Measurements from ENCODE around the gene NLGN1.

Gene NLGN1

DNA sequence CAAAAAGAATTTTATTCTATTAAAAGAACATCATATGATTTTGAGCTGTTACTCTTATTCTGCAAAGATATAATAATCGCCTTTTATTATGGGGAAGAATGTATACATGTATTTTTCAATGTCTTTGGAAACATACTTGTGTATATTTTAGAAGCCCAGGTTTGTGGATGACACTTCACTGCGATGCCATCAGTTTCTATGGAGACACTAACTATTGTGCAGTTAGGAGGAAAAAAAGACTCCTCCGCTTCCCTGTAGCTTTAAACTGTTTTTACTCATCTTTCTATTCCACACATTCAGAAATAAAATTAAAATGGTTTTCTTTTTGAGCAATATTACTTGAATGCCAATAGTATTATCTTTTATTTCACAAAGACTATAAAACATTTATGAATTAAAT, 305.0 kb downstream of the NLGN1 start:
- FAIRE-seq (no peak), DNase-seq (ENCODE audit: insufficient read length, low spot score) (no peak)

GRCh38 chr3:173703771-173704170, 306.2 kb downstream of the NLGN1 start:
- no peak for FAIRE-seq
- no peak for DNase-seq (ENCODE audit: insufficient read length, low spot score)

- FAIRE-seq (no peak), DNase-seq (ENCODE audit: insufficient read length, low spot score) (no peak)
Observed at GRCh38 chr3:173706630-173707029, 309.1 kb downstream of the NLGN1 start.

GRCh38 chr3:173708191-173708590, 310.6 kb downstream of the NLGN1 start:
- FAIRE-seq: no peak
- no peak for DNase-seq (ENCODE audit: insufficient read length, low spot score)

GRCh38 chr3:173709026-173709425, 311.5 kb downstream of the NLGN1 start:
- no peak for DNase-seq (ENCODE audit: insufficient read length, low spot score)
- no peak for FAIRE-seq

- FAIRE-seq: no peak
Observed at GRCh38 chr3:173711619-173712018, 314.1 kb downstream of the NLGN1 start.

GRCh38 chr3:173719585-173719984, 322.0 kb downstream of the NLGN1 start:
- DNase-seq (ENCODE audit: insufficient read length, low spot score): no peak
- no peak for FAIRE-seq

More at GRCh38 chr3:173711619-173712018, 314.1 kb downstream of the NLGN1 start:
- DNase-seq (ENCODE audit: insufficient read length, low spot score): no peak

DNA sequence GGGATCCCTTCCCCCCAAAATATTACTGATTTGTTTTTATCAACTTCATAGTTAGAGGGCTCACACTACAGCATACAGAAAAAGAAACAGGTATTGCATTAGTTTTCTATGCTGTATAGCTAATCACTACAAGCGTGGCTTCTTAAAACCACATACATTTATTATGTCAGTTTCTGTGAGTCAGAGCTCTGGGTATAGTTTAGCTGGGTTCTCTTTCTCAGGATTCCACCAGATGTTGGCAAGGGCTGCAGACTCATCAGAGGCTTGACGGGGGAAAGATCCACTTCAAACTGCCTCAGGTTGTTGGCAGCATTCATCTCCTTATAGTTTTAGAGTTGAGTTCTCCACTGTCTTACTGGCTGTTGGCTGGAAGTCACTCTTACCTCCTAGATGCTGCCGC, 328.0 kb downstream of the NLGN1 start:
- FAIRE-seq (no peak), DNase-seq (ENCODE audit: insufficient read length, low spot score) (no peak)

DNA sequence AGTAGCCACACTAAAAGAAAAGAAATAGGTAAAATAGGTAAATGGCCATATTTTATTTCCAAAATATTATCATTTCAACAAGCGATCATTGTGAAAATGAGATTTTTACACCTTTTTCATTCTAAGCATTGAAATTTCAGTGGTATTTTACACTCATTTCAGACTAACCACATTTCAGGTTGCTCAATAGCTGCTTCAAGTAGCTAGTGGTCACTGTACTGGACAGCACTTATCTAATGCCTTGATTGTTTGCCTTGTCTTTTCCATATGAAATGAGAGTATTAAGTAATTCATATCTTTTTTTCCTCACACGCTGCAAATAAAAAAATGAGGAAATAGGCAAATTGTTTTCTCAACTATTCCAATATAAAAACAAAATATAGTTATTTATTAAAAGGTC, 332.8 kb downstream of the NLGN1 start:
- FAIRE-seq: no peak

DNA sequence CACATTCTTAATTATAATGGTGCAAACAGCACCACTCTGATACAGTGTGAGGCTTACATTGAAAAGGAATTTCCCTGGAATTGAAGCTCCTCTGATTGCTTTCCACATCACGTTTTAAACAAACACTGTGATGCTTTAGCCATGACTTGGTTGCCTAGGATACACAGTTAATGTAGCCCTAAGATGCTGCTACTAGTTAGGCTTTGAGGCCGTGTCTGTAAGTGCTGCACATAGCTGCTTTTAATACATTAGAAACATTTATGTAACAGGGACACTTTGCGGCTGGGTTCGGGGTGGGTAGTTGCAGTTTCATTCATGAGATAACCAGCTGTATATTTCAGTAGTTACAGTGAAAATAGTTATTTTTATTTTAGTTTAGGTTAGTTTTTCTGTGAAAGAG, 334.7 kb downstream of the NLGN1 start:
- no peak for FAIRE-seq
- DNase-seq (ENCODE audit: insufficient read length, low spot score): no peak

More for the DNA sequence above, 332.8 kb downstream of the NLGN1 start:
- no peak for DNase-seq (ENCODE audit: insufficient read length, low spot score)

GRCh38 chr3:173733029-173733652, 335.6 kb downstream of the NLGN1 start:
- FAIRE-seq: no peak

GRCh38 chr3:173734473-173734872, 336.9 kb downstream of the NLGN1 start:
- no peak for FAIRE-seq
- no peak for DNase-seq (ENCODE audit: insufficient read length, low spot score)

More at GRCh38 chr3:173733029-173733652, 335.6 kb downstream of the NLGN1 start:
- no peak for DNase-seq (ENCODE audit: insufficient read length, low spot score)

DNA sequence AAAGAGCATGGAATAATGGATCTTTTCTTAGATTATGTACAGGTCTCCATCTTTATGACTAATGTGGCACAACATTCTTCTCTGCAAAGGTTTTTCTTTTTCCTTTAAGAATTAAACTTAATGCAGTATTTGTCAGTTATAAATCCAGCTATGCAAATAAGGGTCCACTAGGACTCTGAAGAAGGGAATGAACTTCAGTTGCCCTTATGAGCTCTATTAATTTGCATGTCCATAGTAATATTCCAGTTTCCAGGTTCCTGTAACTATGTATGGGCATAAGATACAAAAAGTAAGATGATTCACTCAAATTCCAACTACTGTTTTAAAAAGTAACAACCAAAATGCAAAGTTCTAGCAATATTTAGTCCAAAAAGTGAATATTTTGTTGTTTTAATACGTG, 337.4 kb downstream of the NLGN1 start:
- no peak for FAIRE-seq

DNA sequence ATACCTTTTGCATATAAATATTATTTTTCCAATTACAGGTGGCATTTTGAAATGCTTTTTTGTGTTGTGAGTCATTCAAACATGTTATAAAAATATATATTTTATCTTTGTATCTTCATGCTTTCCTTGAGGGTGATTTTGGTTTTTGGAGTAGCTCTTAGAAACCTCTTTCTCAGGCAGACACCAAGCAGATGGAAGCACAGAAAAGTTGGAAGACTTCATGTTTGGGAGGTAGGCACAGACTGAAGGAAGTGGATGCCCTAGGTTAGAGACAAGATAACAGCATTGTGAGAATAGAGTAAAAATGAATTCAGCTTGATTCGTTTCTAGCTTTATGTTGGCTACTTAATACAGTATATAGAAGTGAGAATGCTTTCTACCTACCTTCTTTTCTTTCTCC, 338.3 kb downstream of the NLGN1 start:
- DNase-seq (ENCODE audit: insufficient read length, low spot score) (no peak), FAIRE-seq (no peak)

More for the DNA sequence above, 337.4 kb downstream of the NLGN1 start:
- DNase-seq (ENCODE audit: insufficient read length, low spot score): no peak

DNA sequence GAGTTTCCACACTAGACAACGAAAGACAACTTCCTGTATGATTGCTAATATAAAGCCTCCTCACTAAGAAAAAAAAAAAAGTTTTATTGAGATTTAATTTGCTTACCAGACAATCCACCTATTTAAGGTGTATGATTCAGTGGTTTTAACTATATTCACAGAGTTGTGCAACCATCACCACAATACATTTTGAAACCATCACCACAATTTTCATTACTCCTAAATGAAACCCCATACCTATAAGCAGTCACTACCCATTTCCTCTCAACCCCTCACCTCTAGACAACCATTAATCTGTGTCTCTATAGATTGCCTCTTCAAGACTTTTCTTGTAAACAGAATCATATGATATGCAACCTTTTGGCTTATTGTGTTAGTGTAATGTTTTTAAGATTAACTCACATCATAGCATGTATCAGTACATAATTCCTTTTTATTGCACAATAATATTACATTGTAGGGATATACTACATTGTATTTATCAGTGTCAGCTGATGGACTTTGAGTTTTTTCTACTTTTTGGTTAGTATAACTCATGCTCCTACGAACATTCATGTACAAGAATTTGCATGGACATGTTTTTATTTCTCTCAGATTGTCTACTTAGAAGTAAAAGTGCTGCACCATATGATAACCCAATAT, 339.7 kb downstream of the NLGN1 start:
- no peak for DNase-seq (ENCODE audit: insufficient read length, low spot score)
- FAIRE-seq: no peak

DNA sequence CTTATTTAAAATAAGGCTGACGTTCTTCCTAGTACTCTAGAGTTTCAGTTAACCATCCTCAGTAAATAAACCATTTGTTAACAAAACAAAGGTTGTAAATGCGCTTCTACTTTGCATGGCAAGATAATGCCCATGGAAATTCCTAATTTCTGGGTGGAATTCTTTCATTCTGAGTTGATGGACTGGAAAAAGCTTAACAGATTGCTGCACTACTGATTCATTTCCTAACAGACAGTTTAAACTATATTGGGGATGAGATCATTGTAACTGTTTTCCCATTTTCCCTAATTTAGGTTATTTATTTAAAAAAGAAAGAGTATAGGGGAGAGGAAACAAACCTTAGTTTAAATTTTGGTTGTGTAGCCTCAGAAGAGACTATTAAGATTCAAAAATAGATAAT, 342.2 kb downstream of the NLGN1 start:
- FAIRE-seq (no peak), DNase-seq (ENCODE audit: insufficient read length, low spot score) (no peak)

DNA sequence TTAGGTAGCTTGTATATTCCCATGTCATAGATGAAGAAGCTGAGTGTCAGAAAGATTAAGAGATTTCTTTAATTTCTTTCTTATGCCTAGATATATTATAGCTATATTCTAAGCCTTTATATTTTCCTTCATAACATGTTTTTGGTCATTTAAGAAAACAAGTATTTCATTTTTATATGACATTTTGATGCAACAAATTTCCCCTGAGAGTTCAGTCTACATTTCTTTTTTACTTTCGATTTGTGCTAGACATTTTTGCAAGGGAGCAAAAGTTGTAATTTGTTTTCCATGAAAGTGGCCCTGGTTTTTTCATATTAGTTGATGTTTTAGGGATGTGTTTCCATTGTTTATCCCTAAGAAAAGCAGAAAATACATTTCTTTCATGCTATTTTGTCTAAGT, 344.9 kb downstream of the NLGN1 start:
- FAIRE-seq (no peak), DNase-seq (ENCODE audit: insufficient read length, low spot score) (no peak)

- DNase-seq (ENCODE audit: insufficient read length, low spot score) (no peak), FAIRE-seq (no peak)
Observed at GRCh38 chr3:173743111-173743510, 345.6 kb downstream of the NLGN1 start.

DNA sequence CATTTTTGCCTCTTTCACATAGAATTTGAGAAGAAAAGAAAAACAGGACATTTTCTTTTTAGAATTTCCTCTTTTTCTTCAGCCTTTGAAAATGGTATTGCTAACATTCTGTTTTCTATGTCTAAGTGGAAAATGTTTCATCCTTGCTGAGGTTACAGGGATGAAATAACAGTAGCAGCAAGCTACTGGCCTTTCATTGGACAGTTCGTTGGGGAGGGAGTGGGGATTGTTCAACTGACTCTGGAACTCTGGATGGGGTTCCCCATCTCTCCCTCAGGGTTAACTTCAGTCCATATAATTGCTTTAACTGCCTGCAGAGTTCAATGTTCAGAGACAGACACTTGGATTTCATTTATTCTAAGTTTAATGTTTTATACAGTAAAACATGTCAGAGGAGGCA, 346.0 kb downstream of the NLGN1 start:
- FAIRE-seq: no peak
- no peak for DNase-seq (ENCODE audit: insufficient read length, low spot score)

- FAIRE-seq (no peak), DNase-seq (ENCODE audit: insufficient read length, low spot score) (no peak)
Observed at GRCh38 chr3:173744479-173744878, 346.9 kb downstream of the NLGN1 start.

- FAIRE-seq: no peak
- DNase-seq (ENCODE audit: insufficient read length, low spot score): no peak
Observed at GRCh38 chr3:173744895-173745294, 347.4 kb downstream of the NLGN1 start.

- DNase-seq (ENCODE audit: insufficient read length, low spot score): peak; percentile 4
Observed at GRCh38 chr3:173745952-173746682, 348.6 kb downstream of the NLGN1 start.

More at GRCh38 chr3:173745952-173746682, 348.6 kb downstream of the NLGN1 start:
- FAIRE-seq: no peak

Measured in HTR-8/SVneo (cell line).